HG02885 (cell line): ENCODE data around the gene DNAH3.
"Not testable (repeated sequence)": the region's sequence is repeated elsewhere in the genome, so short reads cannot be mapped to it uniquely, and the experiment has no call there.

Experiments
- ATAC-seq: cut with Tn5 transposase; IDR thresholded peaks from one replicate; pipeline ENCODE4 v1.9.1; 2021; ENCODE audit warnings: mild to moderate bottlenecking; ENCODE audit not compliant: unreplicated experiment, poor library complexity

DNAH3 gene

DNA sequence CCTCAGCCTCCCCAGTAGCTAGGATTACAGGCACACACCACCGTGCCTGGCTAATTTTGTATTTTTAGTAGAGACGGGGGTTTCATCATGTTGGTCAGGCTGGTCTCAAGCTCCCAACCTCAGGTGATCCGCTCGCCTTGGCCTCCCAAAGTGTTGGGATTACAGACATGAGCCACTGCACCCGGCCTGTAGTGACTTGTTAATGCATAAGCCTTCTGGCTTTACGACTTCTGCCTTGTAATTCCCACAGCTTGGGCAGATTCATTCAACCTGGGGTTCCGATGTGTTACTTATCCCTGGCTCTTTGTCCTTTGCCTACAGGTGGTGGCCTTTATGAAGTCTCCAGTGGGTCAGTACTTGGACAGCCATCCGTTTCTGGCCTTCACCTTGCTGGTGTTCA lies 19.5 kb upstream of the DNAH3 start:
- ATAC-seq, result not testable (repeated sequence)

DNA sequence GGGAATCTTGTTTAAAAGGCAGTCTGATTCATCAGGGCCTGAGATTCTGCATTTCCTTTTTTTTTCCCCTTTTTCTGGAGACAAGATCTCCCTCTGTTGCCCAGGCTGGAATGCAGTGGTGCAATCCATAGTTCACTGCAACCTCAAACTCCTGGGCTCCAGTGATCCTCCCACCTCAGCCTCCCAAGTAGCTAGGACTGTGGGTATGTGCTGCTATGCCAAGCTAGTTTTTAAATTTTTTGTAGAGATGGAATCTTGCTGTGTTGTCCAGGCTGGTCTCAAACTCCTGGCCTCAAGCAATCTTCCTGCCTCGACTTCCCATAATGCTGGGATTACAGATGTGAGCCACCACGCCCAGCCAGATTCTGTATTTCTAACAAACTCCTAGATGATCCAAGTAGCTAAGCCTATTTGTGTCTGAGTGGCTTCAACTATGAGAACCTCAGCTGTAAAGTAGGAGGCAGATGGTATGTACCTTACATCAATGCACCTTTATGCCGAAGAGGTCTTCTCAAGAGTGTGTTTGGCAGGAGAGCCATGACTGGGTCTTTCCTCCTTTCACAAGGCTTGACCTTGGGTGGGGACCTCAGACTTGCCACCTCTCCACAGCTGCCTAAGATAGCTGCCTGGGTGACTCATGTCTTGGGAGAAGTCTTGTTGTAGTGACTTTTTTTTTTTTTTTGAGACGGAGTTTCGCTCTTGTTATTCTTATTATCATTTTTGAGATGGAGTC lies 18.8 kb upstream of the DNAH3 start:
- ATAC-seq, result no peak

DNA sequence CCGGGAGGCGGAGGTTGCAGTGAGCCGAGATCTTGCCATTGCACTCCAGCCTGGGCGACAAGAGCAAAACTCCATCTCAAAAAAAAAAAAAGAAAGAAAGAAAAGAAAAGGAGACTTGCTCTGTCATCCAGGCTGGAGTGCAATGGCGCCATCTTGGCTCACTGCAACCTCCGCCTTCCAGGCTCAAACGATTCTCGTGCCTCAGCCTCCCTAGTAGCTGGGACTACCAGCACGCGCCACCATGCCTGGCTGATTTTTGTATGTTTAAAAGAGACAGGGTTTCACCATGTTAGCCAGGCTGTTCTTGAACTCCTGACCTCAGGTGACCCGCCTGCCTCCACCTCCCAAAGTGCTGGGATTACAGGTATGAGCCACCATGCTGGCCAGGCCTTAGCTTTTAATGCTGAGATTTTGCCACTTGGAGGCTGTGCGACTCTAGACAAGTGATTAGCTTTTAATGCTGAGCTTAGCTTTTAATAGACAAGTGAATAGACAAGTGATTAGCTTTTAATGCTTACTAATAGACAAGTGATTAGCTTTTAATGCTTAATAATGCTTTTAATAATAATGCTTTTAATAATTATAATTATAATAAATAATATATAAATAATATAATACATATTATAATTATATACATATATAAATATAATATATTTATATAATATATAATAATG lies 17.4 kb upstream of the DNAH3 start:
- ATAC-seq, result no peak

DNA sequence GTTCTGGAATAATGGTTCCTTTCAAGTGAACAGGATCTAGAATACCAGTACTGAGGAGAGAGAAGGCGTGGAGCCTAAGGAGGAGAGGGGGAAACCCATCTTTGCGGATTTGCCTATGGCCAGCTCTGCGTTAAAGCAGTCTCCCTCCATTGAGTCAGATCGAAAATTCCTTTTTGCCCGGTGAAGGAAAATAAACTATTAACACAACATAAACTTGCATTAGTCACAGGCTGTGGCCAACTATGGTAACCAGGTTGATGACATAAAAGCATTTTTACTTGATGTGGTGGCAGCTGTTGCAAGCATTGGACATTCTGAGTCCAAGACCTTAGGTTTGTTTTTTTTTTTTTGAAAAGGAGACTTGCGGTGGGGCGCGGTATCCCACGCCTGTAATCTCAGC lies 16.7 kb upstream of the DNAH3 start:
- ATAC-seq, result no peak

DNA sequence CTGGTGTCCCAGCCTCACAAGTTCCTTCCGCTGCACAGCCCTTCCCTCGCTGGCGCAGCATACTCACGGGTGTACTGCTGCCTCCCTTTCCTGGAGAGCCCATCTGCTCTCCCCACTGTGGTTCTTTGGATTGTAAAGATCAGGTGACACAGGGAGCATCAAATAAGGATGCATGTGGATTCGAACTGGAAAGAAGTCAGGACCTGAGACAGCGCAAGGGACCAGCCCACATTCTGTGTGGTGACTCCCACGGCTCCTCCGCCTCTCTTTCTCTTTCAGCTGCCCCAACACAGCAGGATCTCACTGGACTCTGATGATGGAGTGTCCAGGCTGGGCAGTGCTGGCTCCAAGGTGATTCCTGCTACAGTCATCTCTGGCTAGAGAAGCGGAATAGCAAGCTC lies 15.9 kb upstream of the DNAH3 start:
- no peak for ATAC-seq

- ATAC-seq, result no peak
Measured at GRCh38 chr16:21164521-21165168, 14.0 kb upstream of the DNAH3 start.

DNA sequence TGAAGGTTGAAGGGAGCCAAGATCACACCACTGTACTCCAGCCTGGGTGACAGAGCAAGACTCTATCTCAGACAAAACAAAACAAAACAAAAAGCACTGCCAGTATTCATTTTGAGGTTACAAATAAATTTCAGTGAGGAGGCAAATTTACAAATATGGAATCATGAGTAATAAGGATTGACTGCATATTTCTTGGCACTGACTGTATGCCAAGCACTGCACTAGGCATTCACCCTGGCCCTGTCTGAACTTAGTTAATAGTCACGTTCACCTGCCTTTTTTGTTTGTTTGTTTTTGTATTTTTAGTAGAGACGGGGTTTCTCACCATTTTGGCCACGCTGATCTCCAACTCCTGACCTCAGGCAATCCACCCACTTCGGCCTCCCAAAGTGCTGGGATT lies 12.9 kb upstream of the DNAH3 start:
- ATAC-seq, result no peak

- ATAC-seq, result no peak
Measured at GRCh38 chr16:21162661-21163151, 12.1 kb upstream of the DNAH3 start.

DNA sequence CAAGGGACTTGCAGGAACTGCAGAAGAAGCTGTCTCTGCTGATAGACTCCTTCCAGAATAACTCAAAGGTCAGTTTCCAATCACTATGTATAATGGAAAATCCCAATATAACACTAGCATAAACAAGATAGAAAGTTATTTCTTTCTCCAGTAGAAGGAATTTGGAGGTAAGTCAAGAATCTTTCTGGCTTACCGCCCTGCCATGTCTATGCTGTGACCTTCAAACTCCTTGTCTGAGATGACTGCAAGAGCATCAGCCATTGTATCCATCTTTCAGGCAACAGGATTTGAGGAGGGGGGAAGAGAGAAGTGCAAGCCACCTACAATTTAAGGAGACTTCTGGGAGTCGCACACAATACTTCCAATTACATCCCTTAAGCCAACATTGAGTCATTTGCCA lies 10.6 kb upstream of the DNAH3 start:
- ATAC-seq, result no peak

GRCh38 chr16:21160276-21160675 lies 9.6 kb upstream of the DNAH3 start:
- ATAC-seq, result no peak

- ATAC-seq, result no peak
Measured at GRCh38 chr16:21159281-21159951, 8.8 kb upstream of the DNAH3 start.

GRCh38 chr16:21158208-21159110 lies 7.8 kb upstream of the DNAH3 start, which contains the start of gene LDAF1:
Gene LDAF1, plus strand, starts transcription at chr16:21158674. Its CDS starts 2,509 bp downstream, at chr16:21161183.
- ATAC-seq, result peak; percentile 89

GRCh38 chr16:21157632-21158031 lies 7.0 kb upstream of the DNAH3 start:
- no peak for ATAC-seq

DNA sequence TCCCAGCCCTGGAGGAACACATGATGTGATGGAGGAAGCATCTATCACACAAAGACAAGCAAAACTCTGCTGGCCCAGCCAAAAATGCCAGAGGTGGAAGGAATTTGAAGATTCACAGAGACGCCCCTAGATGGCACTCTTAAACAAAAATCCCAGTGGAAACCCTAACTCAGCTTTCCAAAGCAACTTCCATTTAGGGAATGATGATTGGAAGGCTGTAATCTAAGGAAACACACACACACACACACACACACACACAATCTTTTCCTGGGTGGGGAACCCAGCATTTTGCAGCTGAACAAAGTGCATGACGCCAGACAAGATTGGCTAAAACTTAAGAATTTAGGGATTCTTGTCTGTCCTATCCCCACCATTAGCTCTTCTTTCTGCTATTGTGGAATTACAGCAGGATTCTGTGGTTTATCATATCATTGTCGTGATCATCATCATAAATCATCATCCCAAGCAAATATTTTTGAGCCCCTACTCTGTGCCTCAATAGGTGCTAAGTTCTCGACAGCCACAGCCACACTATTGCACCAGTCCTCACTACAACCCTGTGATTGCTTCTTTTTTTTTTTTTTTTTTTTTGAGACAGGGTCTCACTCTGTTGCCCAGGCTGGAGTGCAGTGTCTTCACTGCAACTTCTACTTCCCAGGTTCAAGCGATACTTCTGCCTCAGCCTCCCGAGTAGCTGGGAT lies 6.3 kb upstream of the DNAH3 start:
- no peak for ATAC-seq

DNA sequence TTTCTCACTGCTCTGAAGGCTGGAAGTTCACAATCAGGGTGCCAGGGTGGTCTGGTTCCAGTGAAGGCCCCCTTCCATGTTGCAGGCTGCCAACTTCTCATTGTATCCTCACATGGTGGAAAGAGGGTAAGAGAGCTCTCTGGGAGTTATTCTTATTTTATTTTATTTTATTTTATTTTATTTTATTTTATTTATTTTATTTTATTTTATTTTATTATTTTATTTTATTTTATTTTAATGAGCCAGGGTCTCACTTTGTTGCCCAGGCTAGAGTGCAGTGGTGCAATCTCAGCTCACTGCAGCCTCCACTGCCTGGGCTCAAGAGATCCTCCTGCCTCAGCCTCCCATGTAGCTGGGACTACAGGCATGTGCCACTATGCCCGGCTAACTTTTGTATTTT lies 5.4 kb upstream of the DNAH3 start:
- ATAC-seq, result not testable (repeated sequence)

GRCh38 chr16:21153124-21153729 lies 2.6 kb upstream of the DNAH3 start:
- ATAC-seq, result not testable (repeated sequence)

- not testable (repeated sequence) for ATAC-seq
Measured at GRCh38 chr16:21152160-21153030, 1.7 kb upstream of the DNAH3 start.

GRCh38 chr16:21145738-21146137 lies 4.9 kb downstream of the DNAH3 start:
- no peak for ATAC-seq
